Vagina (tissue), 2 donors: Measurements from ENCODE around the gene SMOC2.

Source experiments
- CTCF ChIP-seq, 3 experiments: fragments of 450-650 bp in 2 of 3; fragments of 200-600 bp in 1 of 3; sonication (generic) in 1 of 3; IDR thresholded peaks; one replicate each; pipeline ENCODE4 v1.5.1; 2017 to 2019; ENCODE audit warnings: antibody characterized with exemption in 3 of 3, mild to moderate bottlenecking in 2 of 3, moderate library complexity in 2 of 3
- POLR2A ChIP-seq, 2 donors: fragments of 450-650 bp; IDR thresholded peaks; one replicate each; pipeline ENCODE4 v1.6.1; 2017; ENCODE audit warnings: antibody characterized with exemption in 2 of 2, mild to moderate bottlenecking in 2 of 2, moderate library complexity in 2 of 2
- POLR2AphosphoS5 ChIP-seq, 2 donors: sonication (generic); formaldehyde crosslinking; IDR thresholded peaks; one replicate each; pipeline ENCODE4 v1.9.0; 2017; ENCODE audit warnings: antibody characterized with exemption in 2 of 2, mild to moderate bottlenecking in 2 of 2, low read depth in 1 of 2; ENCODE audit not compliant: insufficient read depth in 1 of 2

- no peak for TF ChIP-seq CTCF (IDR thresholded peaks at IDR 0.05)
- no peak for TF ChIP-seq POLR2A (IDR thresholded peaks at IDR 0.05)
- TF ChIP-seq POLR2AphosphoS5 (IDR thresholded peaks at IDR 0.05; ENCODE audit: insufficient read depth in 1 of 2, low read depth in 1 of 2) = no peak
Measured at GRCh38 chr6:168452685-168453377, 11.8 kb downstream of the SMOC2 start.
